DOHH2 (cell line): Measurements from ENCODE around the gene PIN1.

Experiments
- H3F3A ChIP-seq: fragments of 200-600 bp; sonication (generic), shearing (Covaris generic); 2 replicates; pipeline ENCODE4 v1.6.0; 2016; ENCODE audit warnings: antibody characterized with exemption, mild to moderate bottlenecking; ENCODE audit not compliant: control insufficient read depth, insufficient read depth
- H3K27ac ChIP-seq: fragments of 200-600 bp; sonication (generic); 2 replicates; pipeline ENCODE4 v1.5.1; 2014; ENCODE audit warnings: low read depth, mild to moderate bottlenecking, low read length, moderate library complexity
- H3K27me3 ChIP-seq: fragments of 200-600 bp; sonication (generic); 2 replicates; pipeline ENCODE4 v1.6.1; 2014; ENCODE audit warnings: mild to moderate bottlenecking, low read length, mixed read lengths; ENCODE audit not compliant: control insufficient read depth
- H3K36me3 ChIP-seq: fragments of 200-600 bp; sonication (generic); 2 replicates; pipeline ENCODE4 v1.6.1; 2014; ENCODE audit warnings: mild to moderate bottlenecking, low read length, moderate library complexity, mixed read lengths; ENCODE audit not compliant: control insufficient read depth
- H3K4me1 ChIP-seq: fragments of 200-600 bp; sonication (generic); 2 replicates; pipeline ENCODE4 v1.6.1; 2014; ENCODE audit warnings: mild to moderate bottlenecking, low read length, mixed read lengths; ENCODE audit not compliant: control insufficient read depth
- H3K4me2 ChIP-seq: fragments of 200-600 bp; sonication (generic); 2 replicates; pipeline ENCODE4 v1.6.0; 2014; ENCODE audit warnings: mild to moderate bottlenecking, low read length, moderate library complexity
- H3K4me3 ChIP-seq: fragments of 200-600 bp; sonication (generic); 2 replicates; pipeline ENCODE4 v1.5.1; 2014; ENCODE audit warnings: mild to moderate bottlenecking, low read length, mixed read lengths
- H3K79me2 ChIP-seq: fragments of 200-600 bp; sonication (generic); 2 replicates; pipeline ENCODE4 v1.6.1; 2014; ENCODE audit warnings: mild to moderate bottlenecking, low read length, mixed read lengths; ENCODE audit not compliant: control insufficient read depth
- H3K9me2 ChIP-seq: fragments of 200-600 bp; sonication (generic); replicated peaks from 2 replicates; pipeline ENCODE4 v1.6.1; 2014; ENCODE audit warnings: mild to moderate bottlenecking, low read length, mixed read lengths; ENCODE audit not compliant: control insufficient read depth
- H3K9me3 ChIP-seq: fragments of 200-600 bp; sonication (generic); 2 replicates; pipeline ENCODE4 v1.6.1; 2014; ENCODE audit warnings: antibody characterized with exemption, low read length, mixed read lengths; ENCODE audit not compliant: control insufficient read depth, insufficient read depth
- H4K20me1 ChIP-seq: fragments of 200-600 bp; sonication (generic); 2 replicates; pipeline ENCODE4 v1.6.0; 2014; ENCODE audit warnings: low read depth, mild to moderate bottlenecking, antibody characterized with exemption, low read length, moderate library complexity; ENCODE audit not compliant: control insufficient read depth, insufficient read depth
- EZH2phosphoT487 ChIP-seq: fragments of 200-600 bp; sonication (generic); IDR thresholded peaks from 2 replicates; pipeline ENCODE4 v1.6.1; 2017; ENCODE audit warnings: borderline replicate concordance, mild to moderate bottlenecking, antibody characterized with exemption, low read length, moderate library complexity, mixed read lengths
- TF ChIP-seq, protein P1 (sequence below): fragments of 200-600 bp; sonication (generic); IDR thresholded peaks from one replicate; pipeline ENCODE4 v1.5.1; 2014; ENCODE audit warnings: antibody characterized with exemption, mild to moderate bottlenecking, low read depth, low read length; ENCODE audit not compliant: poor library complexity, severe bottlenecking

PIN1 gene

DNA sequence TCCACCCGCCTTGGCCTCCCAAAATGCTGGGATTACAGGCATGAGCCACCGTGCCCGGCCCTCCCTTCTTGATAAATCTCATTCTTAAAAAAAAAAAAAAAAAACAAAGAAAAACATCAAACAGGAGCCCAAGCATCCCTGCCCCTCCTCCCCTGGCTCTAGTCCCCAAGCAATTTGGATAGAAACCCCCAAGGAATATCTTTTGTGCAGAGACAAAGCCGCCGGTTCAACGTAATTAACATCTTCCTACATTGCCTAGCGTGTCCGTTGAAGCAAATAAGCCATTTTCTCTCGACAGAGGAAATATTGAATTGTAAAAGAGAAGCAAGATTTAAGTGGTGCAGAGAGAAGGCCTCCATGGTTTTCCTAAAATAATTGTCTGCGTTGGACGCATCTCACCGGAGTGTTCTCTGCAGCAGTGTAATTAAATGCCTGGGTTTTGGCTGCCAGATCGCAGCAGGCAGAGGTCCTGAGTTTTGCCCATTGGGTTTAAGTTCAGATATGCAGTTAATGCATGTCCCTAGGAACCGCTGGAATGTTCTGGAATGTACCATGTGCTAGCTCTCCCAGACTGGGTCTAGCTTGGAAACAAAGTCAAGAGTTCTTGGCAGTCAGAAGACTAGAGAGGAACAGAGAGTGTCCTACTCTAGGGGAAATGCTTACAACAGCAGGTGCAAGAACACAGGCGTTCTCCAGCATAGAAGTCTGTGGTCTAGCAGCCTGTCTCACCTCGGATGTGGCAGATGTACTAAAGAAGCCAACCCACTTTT lies 30.8 kb downstream of the PIN1 start:
- Histone ChIP-seq H4K20me1 (no peaks in the 10 kb centered on the region), H3F3A (no peaks in the 10 kb centered on the region), H3K27ac (no peak overlapping the region), H3K36me3 (no peaks in the 10 kb centered on the region), H3K9me2 (no peaks in the 10 kb centered on the region), H3K79me2 (no peaks in the 10 kb centered on the region), H3K4me2 (no peak overlapping the region), H3K9me3 (no peaks in the 10 kb centered on the region), H3K4me1 (no peaks in the 10 kb centered on the region), H3K4me3 (no peak overlapping the region), H3K27me3 (peaks cover 2% of the 10 kb centered on the region; the same call in 1 of the 2 replicates)
- TF ChIP-seq EZH2phosphoT487: no peak
- TF ChIP-seq, protein P1, sequence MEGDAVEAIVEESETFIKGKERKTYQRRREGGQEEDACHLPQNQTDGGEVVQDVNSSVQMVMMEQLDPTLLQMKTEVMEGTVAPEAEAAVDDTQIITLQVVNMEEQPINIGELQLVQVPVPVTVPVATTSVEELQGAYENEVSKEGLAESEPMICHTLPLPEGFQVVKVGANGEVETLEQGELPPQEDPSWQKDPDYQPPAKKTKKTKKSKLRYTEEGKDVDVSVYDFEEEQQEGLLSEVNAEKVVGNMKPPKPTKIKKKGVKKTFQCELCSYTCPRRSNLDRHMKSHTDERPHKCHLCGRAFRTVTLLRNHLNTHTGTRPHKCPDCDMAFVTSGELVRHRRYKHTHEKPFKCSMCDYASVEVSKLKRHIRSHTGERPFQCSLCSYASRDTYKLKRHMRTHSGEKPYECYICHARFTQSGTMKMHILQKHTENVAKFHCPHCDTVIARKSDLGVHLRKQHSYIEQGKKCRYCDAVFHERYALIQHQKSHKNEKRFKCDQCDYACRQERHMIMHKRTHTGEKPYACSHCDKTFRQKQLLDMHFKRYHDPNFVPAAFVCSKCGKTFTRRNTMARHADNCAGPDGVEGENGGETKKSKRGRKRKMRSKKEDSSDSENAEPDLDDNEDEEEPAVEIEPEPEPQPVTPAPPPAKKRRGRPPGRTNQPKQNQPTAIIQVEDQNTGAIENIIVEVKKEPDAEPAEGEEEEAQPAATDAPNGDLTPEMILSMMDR: no peak

DNA sequence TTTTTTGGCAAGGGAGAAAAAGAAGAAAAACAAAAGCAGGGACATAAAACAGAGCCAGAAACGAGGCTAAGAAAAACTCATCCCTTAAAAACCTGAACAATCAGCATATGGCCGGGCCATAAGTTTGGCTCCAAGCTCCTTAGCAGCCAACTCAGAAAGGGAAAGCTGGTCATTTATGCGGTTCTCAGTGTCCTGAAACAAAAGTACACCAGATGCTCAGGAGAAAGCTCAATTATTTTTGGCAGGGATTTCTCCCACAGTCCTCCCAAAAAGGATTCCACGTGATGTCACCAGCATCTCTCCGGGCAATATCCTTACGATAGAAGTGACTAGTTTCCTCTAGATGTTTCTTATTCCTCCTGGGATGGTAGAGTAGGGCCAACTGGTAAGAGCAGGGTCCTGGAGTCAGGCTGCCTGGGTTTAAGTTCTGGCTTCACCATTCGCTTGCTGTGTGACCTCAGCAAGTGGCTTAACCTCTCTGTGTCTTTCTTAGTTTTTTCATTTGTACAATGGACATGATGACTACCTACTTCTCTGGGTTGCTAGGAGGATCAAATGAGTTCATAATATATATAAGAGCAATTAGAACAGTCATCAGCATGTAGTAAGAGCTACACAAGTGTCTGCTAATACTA lies 34.0 kb downstream of the PIN1 start:
- no peaks in the 10 kb centered on the region for H4K20me1 ChIP-seq
- peaks cover 2% of the 10 kb centered on the region; the same call in 1 of the 2 replicates for H3K27me3 ChIP-seq
- no peaks in the 10 kb centered on the region for H3K9me3 ChIP-seq
- H3K4me3 ChIP-seq: no peak overlapping the region
- no peaks in the 10 kb centered on the region for H3K79me2 ChIP-seq
- no peaks in the 10 kb centered on the region for H3K36me3 ChIP-seq
- no peaks in the 10 kb centered on the region for H3F3A ChIP-seq
- H3K4me2 ChIP-seq: no peak overlapping the region
- TF ChIP-seq EZH2phosphoT487: no peak
- TF ChIP-seq, protein P1: no peak
- H3K27ac ChIP-seq: no peak overlapping the region
- H3K4me1 ChIP-seq: no peaks in the 10 kb centered on the region
- no peaks in the 10 kb centered on the region for H3K9me2 ChIP-seq

DNA sequence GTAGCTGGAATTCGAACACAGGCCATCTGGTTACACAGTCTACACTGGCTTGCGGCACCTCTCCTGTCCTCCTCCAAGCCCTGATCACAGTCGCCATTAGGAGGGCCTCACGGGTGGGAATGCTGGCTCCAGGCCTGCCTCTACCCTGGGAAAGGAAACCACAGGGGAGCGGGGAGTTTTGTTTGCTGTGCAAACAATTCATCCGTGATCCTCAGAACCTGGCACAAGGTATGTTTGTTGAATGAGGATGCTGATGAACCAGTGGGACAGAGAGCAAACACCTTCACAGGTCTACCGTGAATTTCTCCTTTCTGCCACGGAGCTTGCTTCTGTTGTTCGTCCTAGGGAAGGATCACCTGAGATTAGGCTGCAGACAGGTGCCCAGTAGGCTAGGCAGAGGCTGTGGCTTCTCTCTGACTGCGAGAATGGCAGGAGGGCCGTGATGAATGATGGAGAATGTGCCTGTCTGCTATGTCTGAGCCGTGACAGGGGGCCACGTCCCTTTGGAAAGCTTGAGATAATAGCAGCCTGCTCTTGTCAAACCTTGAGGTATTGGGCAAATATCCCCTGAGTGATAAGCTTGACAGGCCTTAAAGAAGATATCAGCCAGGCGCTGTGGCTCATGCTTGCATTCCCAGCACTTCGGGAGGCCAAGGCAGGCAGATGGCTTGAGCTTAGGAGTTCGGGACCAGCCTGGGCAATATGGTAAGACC lies 36.7 kb downstream of the PIN1 start:
- Histone ChIP-seq H3F3A (no peaks in the 10 kb centered on the region), H3K36me3 (no peaks in the 10 kb centered on the region), H3K9me2 (no peaks in the 10 kb centered on the region), H3K27ac (no peak overlapping the region), H3K4me2 (no peak overlapping the region), H3K4me1 (no peaks in the 10 kb centered on the region), H3K79me2 (no peaks in the 10 kb centered on the region), H3K27me3 (no peaks in the 10 kb centered on the region), H4K20me1 (no peaks in the 10 kb centered on the region), H3K9me3 (no peaks in the 10 kb centered on the region), H3K4me3 (no peak overlapping the region)
- no peak for TF ChIP-seq EZH2phosphoT487
- TF ChIP-seq, protein P1: no peak
